Hematopoietic multipotent progenitor cell treated with erythropoietin and hydrocortisone succinate and interleukin-3 and kit ligand, for 17 days (in vitro differentiated cells): ENCODE measurements around the gene SOWAHB.
"Not testable (repeated sequence)": the region's sequence is repeated elsewhere in the genome, so short reads cannot be mapped to it uniquely, and the experiment has no call there.

Source experiments
- DNase-seq: peaks from one replicate; pipeline ENCODE4 v3.0.0-alpha.2; 2015; ENCODE audit warnings: low spot score

The SOWAHB gene

DNA sequence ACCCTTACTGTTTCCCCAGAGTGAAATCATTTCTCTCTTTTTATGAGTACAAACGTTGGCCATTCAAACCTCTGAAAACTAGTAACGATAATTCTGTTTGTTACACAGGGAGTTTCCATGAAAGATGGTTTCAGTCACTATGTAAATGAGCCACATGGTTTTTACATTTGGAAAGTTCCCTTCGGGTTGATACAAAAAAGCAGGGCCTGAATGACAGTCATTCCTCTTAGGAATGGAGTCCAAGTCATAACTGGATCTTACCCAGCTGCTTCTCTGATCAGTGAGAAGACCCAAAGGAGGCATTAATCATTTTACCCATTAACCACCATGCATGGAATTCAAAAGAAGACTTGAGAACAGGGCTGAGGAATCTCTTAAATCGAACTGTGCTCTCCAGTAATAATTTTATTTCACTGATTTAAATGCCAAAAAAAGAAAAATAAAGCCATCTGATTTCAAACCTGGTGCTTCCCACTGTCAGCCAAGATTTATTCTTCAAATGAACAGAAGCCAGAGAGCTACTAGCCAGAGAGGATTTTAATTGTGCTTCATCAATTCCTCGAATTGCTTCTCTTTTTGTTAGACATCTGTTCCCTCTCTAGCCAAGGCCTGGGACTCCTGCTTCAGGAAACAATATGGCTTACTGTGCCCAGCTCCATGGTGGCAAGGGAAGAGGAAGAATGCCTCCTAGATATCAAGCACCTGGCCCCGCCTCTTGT is 3.2 kb downstream of the SOWAHB start:
- no peak for DNase-seq

DNA sequence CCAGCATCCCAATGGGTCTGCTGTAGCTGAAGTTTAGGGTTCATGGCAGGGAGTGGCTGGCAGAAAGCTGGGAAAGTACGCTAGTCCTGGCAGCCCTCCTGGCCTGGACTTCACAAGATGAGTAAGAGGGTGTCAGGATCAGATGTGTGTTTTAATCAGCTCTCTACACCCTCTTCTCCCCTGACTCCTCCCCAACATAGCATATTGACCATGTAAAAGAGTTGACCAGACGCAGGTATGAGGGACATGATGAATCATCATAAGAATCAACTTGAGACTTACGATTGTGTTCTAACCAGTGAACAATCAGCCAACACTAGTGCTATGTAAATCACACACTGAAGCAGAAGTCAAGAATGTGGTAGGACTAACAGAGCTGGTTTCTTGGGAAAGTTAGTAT is 5.3 kb downstream of the SOWAHB start:
- DNase-seq, result no peak

DNA sequence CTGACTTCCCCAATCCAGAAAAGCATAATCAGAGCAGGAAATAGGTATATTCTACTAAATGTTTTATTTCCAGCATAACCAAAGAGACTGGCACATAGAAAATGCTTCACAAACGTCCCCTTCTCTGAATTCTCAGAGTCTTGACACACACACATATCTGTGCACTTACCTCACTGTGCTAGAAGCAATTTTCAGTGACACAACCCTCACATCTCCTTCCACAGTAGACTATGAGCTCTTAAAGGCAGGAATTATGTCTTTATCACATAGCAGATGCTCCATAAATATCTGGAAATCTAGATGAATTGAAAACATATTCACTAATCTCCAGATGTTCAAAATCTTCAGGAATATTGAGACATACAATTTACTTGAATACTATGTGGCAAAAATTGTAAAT is 5.9 kb downstream of the SOWAHB start:
- DNase-seq, result no peak

DNA sequence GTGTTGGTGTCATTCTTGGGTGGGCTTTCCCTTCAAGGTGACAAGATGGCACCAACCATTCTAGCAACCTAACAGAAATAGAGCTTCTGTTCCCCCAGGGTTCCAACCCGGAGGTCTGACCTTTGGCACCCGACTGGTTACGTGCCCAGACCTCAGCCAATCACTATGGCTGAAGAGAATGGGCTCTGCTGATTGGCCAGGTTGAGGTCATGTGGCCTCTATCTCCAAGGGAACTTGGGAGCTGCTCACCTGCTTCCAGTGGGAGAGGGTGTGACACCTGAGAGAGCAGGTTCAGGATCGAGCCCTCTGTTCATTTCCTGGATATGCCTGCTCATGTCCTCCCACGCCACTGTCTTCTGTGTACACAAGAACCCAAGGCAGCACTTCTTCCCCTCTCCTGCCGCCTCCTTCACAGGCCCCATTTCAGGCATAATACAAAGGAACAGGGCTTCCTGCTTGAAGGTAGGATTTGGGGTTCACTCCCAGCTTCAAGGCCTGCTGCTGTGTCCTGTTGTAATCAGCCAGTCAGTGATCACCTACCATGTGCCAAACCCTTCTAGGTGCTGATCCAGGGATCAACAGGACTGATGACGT is 11.0 kb downstream of the SOWAHB start:
- DNase-seq, result no peak

DNA sequence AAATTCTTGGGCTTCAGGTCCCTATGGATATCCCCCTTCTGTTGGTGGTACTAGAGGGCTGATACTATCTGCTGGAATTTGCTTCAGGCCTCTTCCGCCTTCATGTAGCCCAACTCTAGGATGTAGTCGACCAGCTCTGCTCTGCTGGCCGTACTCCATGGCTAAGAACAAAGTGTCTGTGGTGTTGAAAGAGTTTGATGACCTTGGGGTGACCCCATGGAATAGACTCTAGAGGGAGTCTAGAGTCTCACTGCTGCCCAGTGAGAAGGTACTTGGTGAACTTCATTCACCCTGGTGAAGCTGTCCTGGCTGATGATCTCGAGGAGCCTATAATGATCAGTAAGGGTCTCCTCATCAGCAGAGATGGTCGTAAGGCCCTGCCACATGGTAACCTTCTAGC is 11.7 kb downstream of the SOWAHB start:
- no peak for DNase-seq

DNA sequence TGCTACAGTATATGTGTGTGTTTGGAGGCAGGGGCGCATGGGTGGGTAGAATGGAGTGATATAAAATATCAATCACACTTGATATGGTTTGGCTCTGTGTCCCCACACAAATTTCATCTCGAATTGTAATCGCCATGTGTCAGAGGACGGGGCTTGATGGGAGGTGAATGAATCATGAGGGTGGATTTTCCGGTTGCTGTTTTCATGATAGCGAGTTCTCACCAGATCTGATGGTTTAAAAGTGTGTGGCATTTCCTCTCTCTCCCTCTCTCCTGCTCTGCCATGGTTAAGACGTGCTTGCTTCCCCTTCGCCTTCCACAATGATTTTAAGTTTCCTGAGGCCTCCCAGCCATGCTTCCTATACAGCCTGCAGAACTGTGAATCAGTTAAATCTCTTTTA is 14.8 kb downstream of the SOWAHB start:
- no peak for DNase-seq

DNA sequence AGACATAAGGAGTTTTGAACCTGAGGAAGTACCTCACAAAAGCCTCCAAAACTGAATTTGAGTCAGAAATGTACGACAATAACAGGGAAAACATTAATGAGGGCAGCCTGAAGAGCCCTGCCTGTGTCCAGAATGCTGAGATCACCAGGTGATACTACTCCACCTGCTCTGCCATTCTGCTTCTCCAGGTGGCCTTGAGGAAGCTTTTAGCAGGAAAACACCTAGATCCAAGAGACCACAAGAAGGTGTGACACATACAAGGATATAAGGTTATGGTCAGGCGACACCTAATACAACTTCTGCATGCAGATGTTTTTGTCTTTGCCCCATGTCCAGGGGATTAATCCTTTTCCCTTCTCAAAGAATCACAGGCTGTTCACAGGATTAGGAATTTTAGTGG is 15.3 kb downstream of the SOWAHB start:
- no peak for DNase-seq

DNA sequence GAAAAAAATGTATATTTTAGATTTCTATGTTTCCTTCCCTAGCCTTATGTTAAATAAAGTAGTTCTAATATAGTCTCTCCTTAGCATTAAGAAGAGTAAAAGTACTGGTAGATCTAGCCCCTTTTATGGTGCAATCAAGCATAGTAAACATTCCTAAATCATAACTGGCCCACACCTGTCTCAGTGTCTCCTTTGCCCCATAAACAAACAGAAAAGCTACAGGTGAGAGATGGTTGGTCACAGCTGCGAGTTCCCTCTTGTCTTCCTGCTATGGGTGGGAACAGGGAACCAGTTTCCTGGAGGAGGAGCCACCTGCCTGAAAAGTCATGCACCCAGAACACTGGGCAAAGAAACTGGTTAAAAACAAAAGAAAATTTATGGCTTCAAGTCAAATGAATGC is 16.6 kb downstream of the SOWAHB start:
- no peak for DNase-seq

DNA sequence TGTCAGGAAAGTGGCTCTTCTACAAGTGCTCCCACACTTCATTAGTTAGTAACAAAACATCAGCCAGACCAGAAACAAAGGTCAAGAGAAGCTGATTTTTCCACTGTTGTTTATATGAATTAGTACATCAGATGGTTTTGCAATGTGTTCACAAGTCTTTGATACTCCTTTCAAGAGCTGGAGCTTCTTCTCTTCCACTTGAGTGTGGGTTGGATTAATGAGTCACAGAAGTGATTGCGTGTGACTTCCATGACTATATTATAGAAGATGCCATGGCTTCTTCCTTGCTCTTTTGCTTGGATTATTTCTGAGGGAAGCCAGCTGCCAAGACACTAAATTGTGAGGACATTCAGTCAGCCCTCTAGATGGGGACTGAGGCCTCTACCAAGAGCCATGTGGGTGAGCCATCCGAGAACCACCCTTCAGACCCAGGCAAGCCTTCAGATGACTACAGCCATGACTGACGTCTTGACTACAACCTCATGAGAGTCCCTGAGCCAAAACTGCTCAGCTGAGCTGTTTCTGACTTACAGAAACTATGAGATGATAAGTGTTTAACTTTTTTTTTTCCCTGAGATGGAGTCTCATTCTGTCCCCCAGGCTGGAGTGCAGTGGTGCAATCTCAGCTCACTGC is 18.1 kb downstream of the SOWAHB start:
- DNase-seq, result no peak

DNA sequence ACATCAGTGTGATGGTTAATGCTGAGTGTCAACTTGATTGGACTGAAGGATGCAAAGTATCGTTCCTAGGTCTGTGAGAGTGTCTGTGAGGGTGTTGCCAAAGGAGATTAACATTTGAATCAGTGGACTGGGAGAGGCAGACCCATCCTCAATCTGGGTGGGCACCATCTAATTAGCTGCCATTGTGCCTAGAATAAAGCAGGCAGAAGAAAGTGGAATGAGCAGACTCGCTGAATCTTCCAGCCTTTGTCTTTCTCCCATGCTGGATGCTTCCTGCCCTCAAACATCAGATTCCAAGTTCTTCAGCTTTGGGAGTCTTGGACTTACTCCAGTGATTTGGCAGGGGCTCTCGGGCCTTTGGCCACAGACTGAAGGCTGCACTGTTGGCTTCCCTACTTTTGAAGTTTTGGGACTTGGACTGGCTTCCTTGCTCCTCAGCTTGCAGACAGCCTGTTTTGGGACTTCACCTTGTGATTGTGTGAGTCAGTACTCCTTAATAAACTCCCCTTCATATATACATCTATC is 19.2 kb downstream of the SOWAHB start:
- DNase-seq, result not testable (repeated sequence)

DNA sequence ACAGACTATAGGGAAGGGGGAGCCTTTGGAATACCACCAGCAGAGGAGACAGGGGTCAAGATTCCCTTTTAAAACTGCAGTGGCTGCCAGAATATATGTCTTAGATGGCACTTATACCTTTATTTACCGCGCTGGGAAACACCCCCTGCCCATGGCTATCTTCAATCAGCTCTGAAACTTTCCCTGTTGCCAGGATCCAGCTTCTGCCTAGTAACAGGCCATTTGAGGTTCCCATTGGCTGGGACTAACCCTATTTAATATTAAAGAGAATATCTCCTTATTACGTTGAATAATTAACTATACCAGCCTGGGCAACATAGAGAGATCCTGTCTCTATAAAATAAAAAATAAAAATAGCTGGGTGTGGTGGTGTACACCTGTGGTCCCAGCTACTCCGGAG is 23.8 kb downstream of the SOWAHB start:
- no peak for DNase-seq

DNA sequence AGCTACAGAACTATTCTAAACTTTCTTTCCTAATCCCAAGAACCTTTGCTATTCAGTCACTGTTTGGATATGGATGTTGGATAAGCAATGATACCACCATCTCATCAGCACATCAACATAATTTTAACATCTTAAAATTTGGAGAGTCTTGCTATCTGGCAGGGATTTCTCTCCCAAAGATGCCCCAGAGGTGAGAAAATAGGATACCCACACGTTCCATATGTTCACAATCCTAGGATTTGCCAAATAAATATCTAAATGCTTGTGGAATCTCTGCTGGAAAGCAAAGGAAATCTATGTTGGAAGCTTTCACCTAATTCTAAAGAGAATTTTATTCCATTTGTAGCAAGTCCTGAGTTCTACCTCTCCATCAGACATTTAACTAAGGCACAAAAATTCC is 24.4 kb downstream of the SOWAHB start:
- no peak for DNase-seq

DNA sequence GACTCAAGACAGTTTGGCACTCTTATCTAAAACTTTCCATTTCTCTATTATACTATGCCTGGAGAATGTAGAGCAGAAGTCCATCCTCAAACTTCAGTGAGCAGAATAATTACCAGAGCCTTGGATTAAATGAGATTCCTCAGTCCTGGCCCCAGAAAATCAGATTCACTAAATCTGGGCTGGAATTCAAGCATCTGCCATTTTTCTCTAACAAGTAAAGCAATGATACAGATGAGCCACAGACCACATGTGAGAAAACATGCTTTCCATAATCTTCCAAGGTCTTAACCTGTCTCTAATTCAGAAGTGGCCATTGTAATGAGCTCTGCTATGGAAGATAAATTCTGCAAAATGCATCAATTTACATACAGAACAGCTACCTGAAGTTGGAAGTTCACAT is 25.4 kb downstream of the SOWAHB start:
- no peak for DNase-seq

DNA sequence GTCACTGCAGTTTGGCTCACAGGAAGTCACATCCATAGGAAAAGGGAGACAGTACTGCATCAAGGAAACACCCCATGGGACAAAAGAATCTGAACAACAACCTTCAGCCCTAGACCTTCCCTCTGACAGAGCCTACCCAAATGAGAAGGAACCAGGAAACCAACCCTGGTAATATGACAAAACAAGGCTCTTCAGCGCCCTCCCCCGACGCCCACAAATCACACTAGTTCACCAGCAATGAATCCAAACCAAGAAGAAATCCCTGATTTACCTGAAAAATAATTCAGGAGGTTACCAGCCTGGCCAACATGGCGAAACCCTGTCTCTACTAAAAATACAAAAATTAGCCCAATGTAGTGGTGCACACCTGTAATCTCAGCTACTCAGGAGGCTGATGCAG is 29.2 kb downstream of the SOWAHB start:
- not testable (repeated sequence) for DNase-seq

DNA sequence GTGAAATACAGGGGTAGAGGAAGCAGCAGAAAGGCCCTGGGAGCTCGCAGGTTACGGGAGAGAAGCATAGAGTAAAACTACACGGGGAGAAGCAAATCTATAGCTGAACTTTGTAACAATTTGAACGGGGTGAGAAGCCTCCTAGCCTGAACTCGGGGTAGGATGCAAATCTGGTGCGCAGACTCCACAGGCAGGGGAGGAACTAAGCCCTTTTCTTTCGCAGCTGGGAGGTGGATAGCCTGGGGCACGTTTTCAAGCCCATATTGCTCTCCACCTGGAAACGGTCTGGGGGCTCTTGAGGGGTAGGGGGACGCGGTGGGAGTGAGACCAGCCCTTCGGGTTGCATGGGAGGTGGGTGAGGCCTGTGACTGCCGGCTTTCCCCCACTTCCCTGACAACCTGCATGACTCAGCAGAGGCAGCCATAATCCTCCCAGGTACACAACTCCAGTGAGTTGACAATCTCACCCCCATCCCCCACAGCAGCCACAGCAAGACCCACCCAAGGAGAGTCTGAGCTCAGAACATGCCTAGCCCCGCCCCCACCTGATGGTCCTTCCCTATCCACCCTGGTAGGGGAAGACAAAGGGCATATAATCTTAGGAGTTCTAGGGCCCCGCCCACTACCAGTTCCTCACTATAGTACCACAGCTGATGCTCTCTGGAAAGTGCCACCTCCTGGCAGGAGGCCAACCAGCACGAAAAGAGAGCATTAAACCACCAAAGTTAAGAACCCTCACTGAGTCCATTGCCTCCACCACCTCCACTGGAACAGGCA is 29.9 kb downstream of the SOWAHB start:
- DNase-seq, result no peak

DNA sequence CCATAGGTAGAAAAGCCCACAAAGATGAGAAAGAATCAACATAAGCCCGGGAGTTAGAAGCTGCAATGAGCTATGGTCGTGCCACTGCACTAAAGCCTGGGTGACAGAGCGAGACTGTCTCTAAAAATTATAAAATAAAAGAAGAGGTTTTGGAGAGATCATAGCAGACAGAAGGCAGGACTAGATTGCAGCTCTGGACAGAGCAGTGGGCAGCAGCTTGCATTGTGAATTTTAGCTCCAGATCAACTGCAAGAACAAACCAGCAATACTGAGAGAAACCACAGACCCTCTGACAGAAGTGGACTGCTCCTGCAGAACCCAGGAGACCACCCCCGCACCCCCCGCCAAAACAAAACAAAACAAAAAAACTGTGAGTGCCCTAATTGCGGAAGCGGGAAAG is 30.6 kb downstream of the SOWAHB start:
- DNase-seq, result no peak

DNA sequence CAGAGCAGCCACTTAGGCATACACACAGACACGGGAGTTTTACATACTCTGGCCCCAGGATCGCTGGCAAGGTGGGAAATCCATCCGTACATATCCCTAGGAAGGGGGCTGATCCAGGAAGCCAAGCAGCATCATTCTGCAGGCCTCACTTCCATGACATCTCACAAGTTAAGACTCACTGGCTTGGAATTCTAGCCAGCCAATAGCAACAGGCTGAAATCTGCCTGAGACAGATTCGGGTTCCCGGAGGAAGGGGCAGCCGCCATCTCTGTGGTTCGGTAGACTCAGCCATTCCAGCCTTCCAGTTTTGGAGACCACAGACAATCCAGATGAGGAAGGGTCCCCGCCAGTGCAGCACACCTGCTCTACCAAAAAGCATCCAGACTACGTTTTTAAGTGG is 31.3 kb downstream of the SOWAHB start:
- no peak for DNase-seq

DNA sequence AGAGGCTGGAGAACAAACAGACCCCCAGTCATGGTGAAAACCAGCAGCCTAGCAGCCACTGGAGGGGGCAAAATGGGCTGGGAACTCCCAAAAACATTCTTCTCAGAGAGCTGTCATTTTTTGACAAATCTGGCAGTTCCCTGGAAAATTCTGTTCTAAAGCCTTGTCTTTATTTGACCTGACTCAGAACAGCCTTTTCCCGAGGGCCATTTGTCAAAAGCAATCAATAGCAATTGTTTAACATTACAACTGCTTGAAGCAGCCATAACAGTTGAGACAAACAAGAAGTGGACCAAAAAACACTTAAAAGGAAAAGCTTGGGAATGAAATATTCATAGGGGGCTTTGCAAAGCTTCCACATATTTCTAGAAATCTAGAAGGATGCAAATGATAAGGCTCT is 39.6 kb downstream of the SOWAHB start:
- no peak for DNase-seq

DNA sequence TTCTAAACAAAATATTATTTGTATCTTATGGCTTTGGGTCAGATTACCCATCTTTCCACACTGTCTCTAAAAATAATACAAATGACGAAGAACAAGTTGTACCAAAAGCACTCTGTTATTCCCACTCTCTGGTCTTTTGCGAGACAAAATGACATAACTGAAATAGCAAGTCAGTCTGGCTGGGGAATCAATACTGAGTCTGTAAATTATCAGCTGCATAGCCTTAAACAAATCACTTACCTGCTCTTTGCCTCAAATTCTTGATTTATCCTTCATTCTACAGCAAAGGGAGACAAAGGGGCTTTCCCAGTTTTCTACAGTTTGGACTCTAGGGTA is 40.9 kb downstream of the SOWAHB start:
- no peak for DNase-seq

DNA sequence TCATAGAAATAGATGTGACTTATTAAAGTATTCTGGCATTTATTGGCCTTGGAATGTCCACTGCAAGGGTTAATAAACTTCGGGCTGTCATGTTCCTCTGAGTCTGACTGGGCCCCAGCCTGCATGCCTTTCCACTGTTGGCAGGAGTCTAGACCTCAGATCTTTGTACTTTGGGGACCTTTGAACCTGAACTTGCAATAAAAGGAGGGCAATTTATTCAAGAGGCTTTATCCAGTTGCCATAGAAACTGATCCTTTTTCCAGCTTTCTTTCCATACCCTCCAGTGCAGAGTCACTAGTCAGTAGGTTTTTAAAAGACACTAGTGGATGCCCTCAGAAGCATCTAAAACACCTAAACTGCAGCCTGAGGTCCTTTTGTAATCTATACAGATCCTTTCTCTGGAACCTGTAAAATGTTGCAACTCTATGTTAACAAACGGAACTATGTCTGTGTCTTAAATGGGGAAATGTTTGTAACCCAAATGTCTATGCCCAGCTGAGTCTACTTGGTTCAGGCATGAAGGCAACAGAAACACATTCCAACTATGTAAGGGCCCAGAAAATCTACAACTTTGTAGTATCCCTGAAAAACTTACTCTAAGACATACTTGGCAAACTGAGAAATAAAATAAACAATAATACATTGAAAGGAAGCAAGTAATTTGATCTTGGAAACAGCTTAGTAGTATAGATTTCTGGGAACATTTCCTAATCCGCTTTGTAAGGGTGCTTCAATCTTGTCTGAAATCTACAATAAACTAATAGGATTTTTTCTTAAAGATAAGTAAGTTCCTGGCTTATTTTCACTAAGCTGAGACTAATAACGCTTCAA is 41.5 kb downstream of the SOWAHB start:
- no peak for DNase-seq

DNA sequence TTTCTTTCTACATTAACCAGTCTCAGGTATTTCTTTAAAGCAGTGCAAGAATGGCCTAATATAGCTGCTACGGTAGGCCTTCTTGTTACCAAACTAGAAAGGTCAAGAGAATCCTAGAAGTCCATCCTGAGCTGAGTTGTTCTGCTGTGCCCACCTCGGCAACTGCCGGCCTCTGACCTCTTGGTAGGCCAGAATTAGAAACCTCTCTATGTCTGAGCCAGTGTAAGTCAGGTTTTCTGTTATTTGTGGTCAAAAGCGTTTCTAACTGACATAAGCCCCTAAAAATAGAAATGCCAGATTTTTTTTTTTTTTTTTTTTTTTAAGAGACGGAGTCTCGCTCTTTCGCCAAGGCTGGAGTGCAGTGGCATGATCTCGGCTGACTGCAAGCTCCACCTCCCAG is 43.1 kb downstream of the SOWAHB start:
- no peak for DNase-seq

DNA sequence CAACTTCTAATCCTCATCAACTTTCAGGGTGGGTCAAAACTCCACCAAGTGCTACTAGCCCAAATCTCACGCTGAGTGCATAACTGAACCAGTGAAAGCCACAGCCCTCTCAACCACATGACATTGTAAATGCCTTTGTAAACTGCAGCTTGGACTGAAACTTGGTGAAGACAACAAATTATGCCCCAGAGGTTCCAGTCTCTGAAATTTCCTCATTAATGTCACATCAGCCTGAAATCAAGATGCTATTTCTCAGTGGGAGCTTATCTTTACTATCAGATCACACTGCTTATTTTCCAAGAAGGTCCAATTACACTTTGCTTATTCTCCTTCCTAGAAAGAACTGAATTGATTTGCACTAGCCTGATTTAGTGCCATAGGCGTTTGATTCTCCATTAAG is 46.6 kb downstream of the SOWAHB start:
- DNase-seq, result no peak
